Subcutaneous abdominal adipose tissue (tissue), 5 donors: ENCODE measurements around the gene HK1.
A peak's percentile ranks its signal among the peaks of the same experiment; 100 is the strongest.

Experiments used
- H3K27ac ChIP-seq: one replicate; pipeline ENCODE4 v1.7.0; 2013; ENCODE audit warnings: low read depth, mild to moderate bottlenecking, inconsistent platforms, low read length, moderate library complexity
- H3K27me3 ChIP-seq, 5 donors: one replicate each; pipeline ENCODE4 v1.7.0; 2013; ENCODE audit warnings: low read length in 5 of 5, inconsistent platforms in 1 of 5; ENCODE audit not compliant: control insufficient read depth in 5 of 5, insufficient read depth in 4 of 5
- H3K36me3 ChIP-seq, 5 donors: one replicate each; pipeline ENCODE4 v1.7.0; 2013; ENCODE audit warnings: low read length in 5 of 5; ENCODE audit not compliant: control insufficient read depth in 5 of 5, insufficient read depth in 5 of 5
- H3K4me1 ChIP-seq, 5 donors: one replicate each; pipeline ENCODE4 v1.7.0; 2013; ENCODE audit warnings: low read length in 5 of 5, mild to moderate bottlenecking in 3 of 5, moderate library complexity in 1 of 5; ENCODE audit not compliant: control insufficient read depth in 5 of 5, insufficient read depth in 5 of 5
- H3K4me3 ChIP-seq, 5 donors: one replicate each; pipeline ENCODE4 v1.7.0; 2013; ENCODE audit warnings: low read length in 5 of 5, low read depth in 1 of 5
- H3K9ac ChIP-seq, 5 donors: one replicate each; pipeline ENCODE4 v1.7.0; 2013; ENCODE audit warnings: low read length in 5 of 5, mild to moderate bottlenecking in 4 of 5, moderate library complexity in 3 of 5
- H3K9me3 ChIP-seq, 5 donors: one replicate each; pipeline ENCODE4 v1.7.0; 2013; ENCODE audit warnings: low read length in 5 of 5; ENCODE audit not compliant: control insufficient read depth in 5 of 5
- donor health status: healthy.
- donor health status: healthy.
- donor health status: healthy.
- donor health status: healthy.
- donor health status: healthy.

The HK1 gene

GRCh38 chr10:69352569-69353264 lies 74.4 kb downstream of the HK1 start:
- Histone ChIP-seq H3K27ac (no peak overlapping the region), H3K9me3 (no peaks in the 10 kb centered on the region), H3K4me1 (peaks cover 5 to 30% (median 27%) of the 10 kb centered on the region in 5 donors)

GRCh38 chr10:69353977-69354635 lies 75.8 kb downstream of the HK1 start:
- Histone ChIP-seq H3K4me1 (peaks cover 5 to 22% (median 14%) of the 10 kb centered on the region in 5 donors), H3K36me3 (peaks cover 0 to 4% (median 0%) of the 10 kb centered on the region in 5 donors), H3K27ac (no peak overlapping the region), H3K27me3 (no peaks in the 10 kb centered on the region), H3K9me3 (no peaks in the 10 kb centered on the region), H3K4me3 (no peak overlapping the region), H3K9ac (no peak overlapping the region)

More at GRCh38 chr10:69352569-69353264, 74.4 kb downstream of the HK1 start:
- Histone ChIP-seq H3K27me3 (no peaks in the 10 kb centered on the region), H3K36me3 (peaks cover 0 to 4% (median 0%) of the 10 kb centered on the region in 5 donors), H3K9ac (no peak overlapping the region), H3K4me3 (no peak overlapping the region)

GRCh38 chr10:69356187-69356586 lies 77.9 kb downstream of the HK1 start:
- Histone ChIP-seq H3K9me3 (no peaks in the 10 kb centered on the region), H3K9ac (no peak overlapping the region), H3K4me1 (peaks cover 1 to 34% (median 25%) of the 10 kb centered on the region in 5 donors), H3K4me3 (no peak overlapping the region), H3K27me3 (no peaks in the 10 kb centered on the region), H3K27ac (no peak overlapping the region), H3K36me3 (peaks cover 0 to 13% (median 0%) of the 10 kb centered on the region in 5 donors)

- Histone ChIP-seq H3K36me3 (peaks cover 0 to 15% (median 0%) of the 10 kb centered on the region in 5 donors), H3K9me3 (no peaks in the 10 kb centered on the region), H3K9ac (no peak overlapping the region), H3K4me1 (peaks cover 5 to 42% (median 40%) of the 10 kb centered on the region in 5 donors), H3K27ac (no peak overlapping the region), H3K4me3 (no peak overlapping the region), H3K27me3 (no peaks in the 10 kb centered on the region)
Measured at GRCh38 chr10:69358148-69358795, 80.0 kb downstream of the HK1 start.

GRCh38 chr10:69359148-69359547 lies 80.9 kb downstream of the HK1 start:
- Histone ChIP-seq H3K27ac (no peak overlapping the region), H3K4me1 (peaks cover 5 to 42% (median 40%) of the 10 kb centered on the region in 5 donors), H3K27me3 (no peaks in the 10 kb centered on the region), H3K36me3 (peaks cover 0 to 18% (median 0%) of the 10 kb centered on the region in 5 donors), H3K9me3 (no peaks in the 10 kb centered on the region), H3K4me3 (no peak overlapping the region), H3K9ac (no peak overlapping the region)

GRCh38 chr10:69359594-69359993 lies 81.3 kb downstream of the HK1 start:
- H3K27ac ChIP-seq, result no peak overlapping the region
- H3K9ac ChIP-seq, result no peak overlapping the region
- H3K36me3 ChIP-seq, result peaks cover 0 to 21% (median 2%) of the 10 kb centered on the region in 5 donors
- H3K4me3 ChIP-seq, result no peak overlapping the region
- H3K27me3 ChIP-seq, result no peaks in the 10 kb centered on the region
- peaks cover 5 to 42% (median 40%) of the 10 kb centered on the region in 5 donors for H3K4me1 ChIP-seq
- H3K9me3 ChIP-seq, result no peaks in the 10 kb centered on the region

GRCh38 chr10:69360485-69361302 lies 82.4 kb downstream of the HK1 start:
- no peaks in the 10 kb centered on the region for H3K27me3 ChIP-seq
- H3K4me1 ChIP-seq, result peaks cover 5 to 42% (median 36%) of the 10 kb centered on the region in 5 donors
- no peaks in the 10 kb centered on the region for H3K9me3 ChIP-seq
- no peak overlapping the region for H3K27ac ChIP-seq
- peaks cover 0 to 32% (median 10%) of the 10 kb centered on the region in 5 donors for H3K36me3 ChIP-seq
- peak overlapping the region in 1 of 5 donors; percentile 12 for H3K4me3 ChIP-seq
- H3K9ac ChIP-seq, result no peak overlapping the region

- Histone ChIP-seq H3K9ac (no peak overlapping the region), H3K9me3 (no peaks in the 10 kb centered on the region), H3K4me1 (peaks cover 5 to 42% (median 36%) of the 10 kb centered on the region in 5 donors), H3K36me3 (peaks cover 0 to 38% (median 15%) of the 10 kb centered on the region in 5 donors), H3K27ac (no peak overlapping the region), H3K27me3 (no peaks in the 10 kb centered on the region), H3K4me3 (peak overlapping the region in 1 of 5 donors; percentile 12)
Measured at GRCh38 chr10:69361303-69361614, 83.0 kb downstream of the HK1 start.

GRCh38 chr10:69362471-69362954 lies 84.2 kb downstream of the HK1 start:
- H3K4me1 ChIP-seq, result peaks cover 5 to 42% (median 36%) of the 10 kb centered on the region in 5 donors
- peaks cover 0 to 47% (median 26%) of the 10 kb centered on the region in 5 donors for H3K36me3 ChIP-seq
- peak overlapping the region; percentile 16 for H3K27ac ChIP-seq
- no peaks in the 10 kb centered on the region for H3K9me3 ChIP-seq
- peak overlapping the region in 1 of 5 donors; percentile 11 for H3K4me3 ChIP-seq
- H3K27me3 ChIP-seq, result no peaks in the 10 kb centered on the region
- no peak overlapping the region for H3K9ac ChIP-seq
